GM19467 (cell line): ENCODE data around the gene MAPK9.
A peak's percentile ranks its signal among the peaks of the same experiment; 100 is the strongest.

Source experiments
- ATAC-seq: cut with Tn5 transposase; IDR thresholded peaks from one replicate; pipeline ENCODE4 v1.9.1; 2021; ENCODE audit warnings: mild to moderate bottlenecking, moderate library complexity; ENCODE audit not compliant: unreplicated experiment

Gene MAPK9

GRCh38 chr5:180296771-180297170 lies 4.9 kb upstream of the MAPK9 start:
- no peak for ATAC-seq

DNA sequence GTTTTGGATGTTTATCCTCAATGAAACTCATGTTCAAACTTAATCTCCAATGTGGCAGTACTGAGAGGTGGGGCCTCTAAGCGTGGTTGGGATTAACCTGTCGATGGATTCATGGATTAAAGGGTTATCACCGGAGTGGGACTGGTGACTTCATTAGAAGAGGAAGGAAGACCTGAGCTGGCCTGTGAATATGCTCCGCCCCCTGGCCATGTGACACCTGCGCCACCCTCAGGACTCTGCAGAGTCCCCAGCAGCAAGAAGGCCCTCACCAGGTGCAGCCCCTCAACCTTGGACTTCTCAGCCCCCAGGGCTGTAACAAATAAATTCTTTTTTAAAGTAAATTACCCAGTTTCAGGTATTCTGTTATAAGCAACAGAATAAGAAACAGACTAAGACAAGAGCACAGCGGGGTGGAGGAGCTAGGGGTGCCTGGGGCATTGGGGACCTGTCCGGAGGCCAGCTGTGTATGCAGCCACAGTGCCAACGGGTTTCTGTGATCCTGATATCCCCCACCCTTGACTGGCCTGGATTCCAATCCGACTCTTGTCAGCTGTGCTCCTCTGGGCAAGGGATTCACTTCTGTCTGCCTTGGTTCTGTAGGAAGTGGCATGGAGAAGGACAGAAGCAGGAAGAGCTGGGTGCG lies 3.2 kb upstream of the MAPK9 start:
- no peak for ATAC-seq

DNA sequence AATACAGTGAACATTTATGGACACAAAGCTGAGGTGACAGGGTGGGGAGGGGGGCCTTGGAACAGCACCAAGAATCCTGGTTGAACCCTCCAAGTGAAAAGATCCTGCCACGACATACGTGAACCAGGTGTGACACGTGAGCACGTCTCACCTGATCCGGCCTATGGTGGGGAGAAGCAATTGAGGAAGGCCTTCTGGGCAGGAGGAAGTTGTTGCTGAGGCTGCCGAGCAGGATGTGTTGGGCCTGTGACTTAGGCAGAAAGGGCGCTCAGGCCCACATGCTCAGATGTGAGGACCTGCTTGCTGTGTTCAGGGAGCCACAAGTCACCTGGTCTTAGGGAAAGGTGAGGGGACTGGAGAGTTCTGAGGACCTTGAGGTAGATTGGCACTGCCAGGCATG lies 2.5 kb upstream of the MAPK9 start:
- ATAC-seq: no peak

- peak; percentile 35 for ATAC-seq
Observed at GRCh38 chr5:180291234-180291940, 496 bp downstream of the MAPK9 start.

- no peak for ATAC-seq
Observed at GRCh38 chr5:180290568-180291233, 1.2 kb downstream of the MAPK9 start.

DNA sequence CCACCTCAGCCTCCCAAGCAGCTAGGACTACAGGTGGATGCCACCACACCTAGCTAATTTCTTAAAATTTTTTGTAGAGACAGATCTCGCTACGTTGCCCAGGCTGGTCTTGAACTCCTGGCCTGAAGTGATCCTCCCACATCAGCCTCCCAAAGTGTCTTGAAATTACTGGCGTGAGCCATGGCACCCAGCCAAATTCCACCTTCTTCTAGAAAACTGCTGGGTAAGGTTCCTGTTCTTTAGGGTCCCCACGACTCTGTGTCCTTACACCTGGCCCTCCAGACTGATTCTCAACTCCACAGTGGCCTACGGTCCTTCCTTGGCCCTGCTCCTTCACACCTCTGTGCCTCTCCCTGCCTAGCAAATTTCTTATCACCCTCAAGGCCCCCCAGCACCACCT lies 1.9 kb downstream of the MAPK9 start:
- no peak for ATAC-seq

GRCh38 chr5:180289433-180289832 lies 2.5 kb downstream of the MAPK9 start:
- ATAC-seq: no peak

GRCh38 chr5:180287868-180288267 lies 4.0 kb downstream of the MAPK9 start:
- no peak for ATAC-seq

- ATAC-seq: no peak
Observed at GRCh38 chr5:180287404-180287803, 4.5 kb downstream of the MAPK9 start.

DNA sequence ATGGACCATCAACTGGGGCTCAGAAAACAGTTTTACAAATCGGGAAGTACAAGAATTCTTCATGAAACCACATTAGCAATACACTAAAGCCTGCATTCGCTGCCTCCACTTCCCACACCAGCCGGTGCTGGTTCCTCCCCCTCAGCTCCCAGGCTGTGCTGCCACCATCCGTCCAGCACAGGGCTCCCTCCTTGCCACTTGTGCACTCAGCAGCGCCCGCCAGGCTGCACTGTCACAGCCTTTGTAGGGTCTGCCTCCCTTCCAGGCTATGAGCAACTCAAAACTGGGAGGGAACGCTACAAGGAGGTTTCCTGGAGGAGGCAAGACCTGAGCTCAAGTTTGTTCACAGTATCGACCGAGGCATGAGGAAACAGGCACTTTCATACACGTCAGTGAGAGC lies 7.7 kb downstream of the MAPK9 start:
- ATAC-seq: no peak

DNA sequence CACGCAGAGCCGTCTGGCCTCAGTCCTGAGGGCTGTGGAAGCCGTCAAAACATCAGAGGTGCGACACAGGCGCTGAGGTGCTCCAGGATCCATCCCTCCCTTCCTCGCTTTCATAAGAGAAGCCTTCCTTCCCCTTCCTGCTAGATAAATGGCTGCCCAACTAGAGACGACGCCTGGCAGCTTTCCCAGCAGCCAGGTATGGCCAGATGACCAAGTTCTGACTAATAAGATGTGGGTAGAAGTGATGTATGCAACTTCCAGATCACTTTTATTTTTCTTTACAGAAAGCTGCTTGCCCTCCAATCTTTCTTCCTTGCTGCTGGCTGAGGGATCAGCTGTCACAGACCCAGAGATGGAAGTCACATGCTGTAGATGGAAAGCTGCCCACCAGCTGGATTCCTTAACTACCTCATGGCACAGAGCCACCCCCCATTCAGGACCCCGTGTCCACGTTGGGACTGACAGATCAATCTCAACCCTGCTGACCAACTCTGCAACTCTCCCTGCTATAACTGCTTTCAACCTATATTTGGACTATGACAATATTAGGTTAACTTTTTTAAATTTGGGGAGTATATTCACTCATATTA lies 8.8 kb downstream of the MAPK9 start:
- ATAC-seq: no peak

GRCh38 chr5:180282281-180282680 lies 9.6 kb downstream of the MAPK9 start:
- ATAC-seq: no peak

GRCh38 chr5:180281706-180282105 lies 10.2 kb downstream of the MAPK9 start:
- ATAC-seq: no peak

DNA sequence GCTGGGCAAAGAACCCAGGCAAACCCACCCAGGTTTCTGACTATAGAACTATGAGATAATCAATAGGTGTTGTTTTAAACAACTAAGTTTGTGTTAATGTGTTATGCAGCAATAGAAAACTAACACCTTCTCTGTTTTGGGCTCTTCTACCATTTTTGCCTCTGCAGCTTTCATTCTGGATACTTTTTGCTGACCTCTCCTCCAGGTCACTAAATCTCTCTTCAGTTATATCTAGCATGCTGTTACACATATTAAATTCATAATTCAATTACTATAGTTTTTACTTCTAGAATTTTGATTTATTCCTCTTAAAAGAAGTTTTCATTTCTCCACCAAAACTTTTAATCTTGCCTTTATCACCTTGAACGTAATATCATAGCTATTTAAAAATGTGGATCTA lies 17.2 kb downstream of the MAPK9 start:
- ATAC-seq: no peak

DNA sequence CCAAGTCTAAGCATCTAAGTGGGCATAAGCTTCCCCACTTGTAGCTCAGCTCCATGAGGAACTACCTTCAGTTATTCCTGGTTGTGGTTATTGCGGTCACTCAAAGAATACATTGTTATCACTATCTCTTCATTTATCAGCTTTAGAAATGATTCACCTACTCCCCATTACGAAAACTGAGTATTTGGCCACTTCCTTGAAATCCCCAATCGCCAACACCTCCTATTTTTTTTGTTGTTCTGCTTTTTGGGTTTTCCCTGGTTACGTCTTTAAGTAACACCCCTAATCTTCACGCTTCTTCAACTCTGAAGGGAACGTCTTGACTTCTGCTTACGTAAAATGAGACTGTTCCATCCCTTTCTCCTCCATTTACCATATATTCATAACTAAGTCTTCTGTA lies 20.7 kb downstream of the MAPK9 start:
- no peak for ATAC-seq

DNA sequence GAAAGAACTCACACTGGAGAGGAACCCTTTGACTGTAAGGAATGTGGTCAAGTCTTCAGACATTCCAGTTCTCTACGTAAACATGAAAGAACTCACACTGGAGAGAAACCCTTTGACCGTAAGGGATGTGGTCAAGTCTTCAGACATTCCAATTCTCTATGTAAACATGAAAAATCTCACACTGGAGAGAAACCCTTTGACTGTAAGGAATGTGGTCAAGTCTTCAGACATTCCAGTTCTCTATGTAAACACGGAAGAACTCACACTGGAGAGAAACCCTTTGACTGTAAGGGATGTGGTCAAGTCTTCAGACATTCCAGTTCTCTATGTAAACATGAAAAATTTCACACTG lies 32.6 kb downstream of the MAPK9 start:
- ATAC-seq: no peak

DNA sequence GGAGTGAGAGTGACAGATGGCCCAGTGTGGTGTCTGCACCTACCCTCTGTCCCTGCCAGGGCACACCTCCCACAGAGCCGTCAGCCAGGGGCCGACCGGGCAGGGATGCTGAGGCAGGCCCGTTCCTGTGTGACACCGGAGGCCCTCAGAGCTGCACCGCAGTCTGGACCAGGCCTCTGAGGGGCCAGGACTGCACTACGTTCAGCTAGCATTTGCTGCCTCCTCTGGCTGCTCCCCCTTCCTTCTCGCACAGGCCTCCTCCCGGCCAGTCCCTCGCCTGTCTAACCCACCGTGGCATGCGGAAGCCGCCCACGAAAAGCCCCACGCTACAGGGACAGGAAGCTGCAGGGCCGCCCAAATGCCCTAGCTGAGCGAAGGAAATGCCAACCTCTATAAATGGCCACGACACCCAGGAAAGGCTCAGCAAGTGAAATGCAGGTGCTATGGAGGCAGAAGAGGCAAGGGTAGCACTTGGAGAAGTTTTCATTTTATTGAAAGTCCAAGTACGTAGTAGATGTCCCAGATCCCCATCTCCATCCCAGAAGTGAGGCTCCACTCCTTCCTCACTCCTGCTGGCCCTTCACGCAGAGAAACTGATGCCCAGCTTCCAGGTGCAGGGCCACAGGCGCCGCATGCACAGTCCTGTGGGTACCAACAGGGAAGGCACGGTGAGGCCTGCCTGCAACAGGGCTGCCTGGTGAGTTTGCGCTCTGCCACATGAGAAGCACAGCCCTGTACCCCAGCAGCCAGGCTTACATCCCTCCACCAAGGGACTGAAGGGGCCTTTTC lies 38.7 kb downstream of the MAPK9 start:
- no peak for ATAC-seq

GRCh38 chr5:180251887-180252286 lies 40.0 kb downstream of the MAPK9 start:
- no peak for ATAC-seq

DNA sequence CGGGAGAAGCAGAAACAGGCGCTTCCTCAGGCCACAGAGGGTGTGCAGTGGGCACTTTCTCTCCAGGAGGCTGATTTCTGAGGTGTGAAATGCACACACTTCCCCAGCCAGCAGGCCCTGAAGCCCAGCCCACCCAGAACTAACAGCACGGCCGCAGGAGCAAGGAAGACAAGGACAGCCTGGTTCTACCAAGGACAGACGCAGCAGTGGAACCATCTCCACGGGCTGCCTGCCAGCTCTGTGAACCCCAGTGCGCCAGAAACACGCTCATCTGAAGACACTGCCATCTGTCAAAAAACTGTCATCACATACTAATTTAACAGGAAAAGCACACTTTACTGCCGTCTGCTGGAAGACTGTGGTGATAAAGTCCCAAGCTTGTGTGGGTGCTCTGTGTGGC lies 40.7 kb downstream of the MAPK9 start:
- no peak for ATAC-seq

DNA sequence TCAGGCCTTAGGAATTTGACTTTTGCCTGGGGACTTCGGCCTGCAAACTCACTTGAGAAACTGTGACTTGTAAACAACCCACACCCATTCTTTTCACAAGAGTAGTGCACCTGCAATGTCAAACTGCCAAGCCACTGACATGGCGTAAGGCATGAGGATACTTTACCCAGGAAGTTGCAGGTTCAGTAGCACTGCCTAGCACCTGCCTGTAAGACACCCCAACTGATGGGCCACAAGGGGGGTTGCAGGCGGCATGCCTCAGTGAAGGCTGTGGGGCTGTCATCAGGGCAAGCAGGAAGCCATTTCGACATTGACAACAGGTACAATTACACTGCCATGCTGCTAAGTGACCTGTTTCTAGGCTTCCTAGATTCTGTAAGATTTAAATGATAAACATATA lies 41.6 kb downstream of the MAPK9 start:
- no peak for ATAC-seq

GRCh38 chr5:180241600-180241999 lies 50.3 kb downstream of the MAPK9 start:
- no peak for ATAC-seq
